K562 (cell line): ENCODE results near the gene FAR2. TPM values are rescaled to one million over a fixed set of nuclear protein-coding genes. Genes with fewer than 3 reads are reported as not detected.
"Not testable (repeated sequence)": the region's sequence is repeated elsewhere in the genome, so short reads cannot be mapped to it uniquely, and the experiment has no call there.

ENCODE experiments used
- ATAC-seq: fragments of 200-7000 bp; cut with Tn5 transposase; 3 replicates; pipeline ENCODE4 v1.9.1; 2020; ENCODE audit warnings: moderate library complexity
- BruUV-seq: library from RNA; stranded (reverse); fragments of 400-500 nt; replicated peaks from 2 replicates; lab custom pipeline; 2021; lab: Mats Ljungman, UMichigan
- CTCF ChIA-PET: fragments of 300-600 bp; formaldehyde crosslinking; extraction: SDS; loops from one replicate; lab custom pipeline; 2021; ENCODE audit warnings: low intra/inter-chr PET ratio; lab: Yijun Ruan, JAX
- POLR2A ChIA-PET: fragments of 300-600, 350-650 bp; sonication (Branson Sonifier 250); formaldehyde crosslinking; extraction: SDS; loops from one replicate; lab custom pipeline; 2021; ENCODE audit warnings: antibody characterized with exemption, inconsistent platforms; lab: Yijun Ruan, JAX
- DNase-seq, 4 experiments: peaks; one replicate each; pipeline versions ENCODE4 v3.0.0 to v3.0.0-alpha.2; 2011 to 2018; ENCODE audit warnings: low spot score in 3 of 4, mixed read lengths in 3 of 4; ENCODE audit errors: extremely low read depth in 1 of 4
- FAIRE-seq: peaks from 2 replicates; lab custom pipeline; 2011; peaks lifted over from hg19 to GRCh38; lab: Jason Lieb, UNC
- H2AFZ ChIP-seq: 2 replicates; pipeline ENCODE4 v1.6.0; 2011; ENCODE audit warnings: low read depth, low read length, control low read depth, inconsistent platforms
- H3K27ac ChIP-seq: fragments of 200-600 bp; 3 replicates; pipeline ENCODE4 v1.8.0; 2011; ENCODE audit warnings: low read depth, mild to moderate bottlenecking, control low read depth, inconsistent platforms, low read length, moderate library complexity, mixed read lengths; ENCODE audit errors: extremely low read depth
- H3K27me3 ChIP-seq, 2 experiments: fragments of 300-600 bp in 1 of 2; 2 replicates in 1 of 2; 3 replicates in 1 of 2; pipeline versions ENCODE4 v1.6.0 to v1.8.0; 2011; ENCODE audit warnings: inconsistent platforms in 2 of 2, low read length in 2 of 2, mild to moderate bottlenecking in 1 of 2, mixed read lengths in 1 of 2, moderate library complexity in 1 of 2; ENCODE audit not compliant: control insufficient read depth in 2 of 2, insufficient read depth in 2 of 2
- H3K36me3 ChIP-seq: fragments of 300-600 bp; 3 replicates; pipeline ENCODE4 v1.8.0; 2011; ENCODE audit warnings: mild to moderate bottlenecking, low read length, inconsistent platforms; ENCODE audit not compliant: control insufficient read depth, insufficient read depth
- H3K4me1 ChIP-seq, 2 experiments: fragments of 200-600 bp in 1 of 2; replicated peaks in 1 of 2; 2 replicates in 1 of 2; 3 replicates in 1 of 2; pipeline versions ENCODE4 v1.5.1 to v1.8.0; 2011; ENCODE audit warnings: inconsistent platforms in 2 of 2, low read length in 2 of 2, mild to moderate bottlenecking in 1 of 2, mixed read lengths in 1 of 2, moderate library complexity in 1 of 2; ENCODE audit not compliant: control insufficient read depth in 2 of 2, insufficient read depth in 2 of 2
- H3K4me2 ChIP-seq: 2 replicates; pipeline ENCODE4 v1.6.1; 2011; ENCODE audit warnings: low read length, control low read depth, inconsistent platforms, mixed read lengths; ENCODE audit not compliant: insufficient read depth
- H3K4me3 ChIP-seq: fragments of 200-600 bp; sonication (generic), shearing (Covaris generic); 2 replicates; pipeline ENCODE4 v1.5.1; 2016; ENCODE audit warnings: control low read depth, inconsistent platforms
- H3K79me2 ChIP-seq: fragments of 200-600 bp; 3 replicates; pipeline ENCODE4 v1.8.0; 2011; ENCODE audit warnings: low read length, inconsistent platforms; ENCODE audit not compliant: control insufficient read depth, insufficient read depth
- H3K9ac ChIP-seq, 2 experiments: 2 replicates each; pipeline versions ENCODE4 v1.6.0 to v1.6.1; 2011; ENCODE audit warnings: low read depth in 2 of 2, low read length in 2 of 2, control low read depth in 1 of 2, inconsistent platforms in 1 of 2, mild to moderate bottlenecking in 1 of 2, mixed read lengths in 1 of 2; ENCODE audit not compliant: insufficient read depth in 1 of 2
- H3K9me1 ChIP-seq: one replicate; pipeline ENCODE4 v1.6.0; 2011; ENCODE audit warnings: inconsistent platforms, mild to moderate bottlenecking, low read length, moderate library complexity; ENCODE audit not compliant: control insufficient read depth, insufficient read depth
- H3K9me3 ChIP-seq: replicated peaks from 2 replicates; pipeline ENCODE4 v1.5.1; 2011; ENCODE audit warnings: low read depth, low read length, inconsistent platforms; ENCODE audit not compliant: control insufficient read depth, insufficient read depth
- H4K20me1 ChIP-seq: replicated peaks from 2 replicates; pipeline ENCODE4 v1.6.1; 2011; ENCODE audit warnings: low read length, inconsistent platforms, mixed read lengths; ENCODE audit not compliant: control insufficient read depth, insufficient read depth
- BMI1 ChIP-seq: fragments of 150-350 bp; IDR thresholded peaks from 2 replicates; pipeline ENCODE4 v1.6.1; 2014; ENCODE audit warnings: low read length
- EP300 ChIP-seq: IDR thresholded peaks from 2 replicates; pipeline ENCODE4 v1.6.1; 2012; ENCODE audit warnings: low read length, improper control_type of control experiment
- EWSR1 ChIP-seq: fragments of 450-650 bp; IDR thresholded peaks from 2 replicates; pipeline ENCODE4 v1.6.1; 2018; ENCODE audit warnings: borderline replicate concordance, mild to moderate bottlenecking, low read depth, moderate library complexity; ENCODE audit not compliant: partially characterized antibody
- FOXA3 ChIP-seq, 2 experiments: fragments of 450-650 bp in 1 of 2; sonication (generic) in 1 of 2; formaldehyde crosslinking; IDR thresholded peaks in 1 of 2; conservative IDR thresholded peaks in 1 of 2; 2 replicates each; pipeline versions ENCODE4 v1.4.0 to v1.8.0; 2020 to 2022; ENCODE audit warnings: mild to moderate bottlenecking in 2 of 2, missing genetic modification reagents in 1 of 2
- HMGN3 ChIP-seq: IDR thresholded peaks from 2 replicates; pipeline ENCODE4 v1.6.1; 2011; ENCODE audit warnings: borderline replicate concordance, low read depth, mild to moderate bottlenecking, mixed read lengths, low read length; ENCODE audit not compliant: insufficient read length; ENCODE audit errors: extremely low read depth
- KAT7 ChIP-seq: sonication (generic); formaldehyde crosslinking; IDR thresholded peaks from 2 replicates; pipeline ENCODE4 v1.8.0; 2022; ENCODE audit warnings: missing genetic modification reagents, mild to moderate bottlenecking, borderline replicate concordance
- LARP7 ChIP-seq: fragments of 450-650 bp; IDR thresholded peaks from 2 replicates; pipeline ENCODE4 v1.6.1; 2016
- NR1H2 ChIP-seq: sonication (generic); formaldehyde crosslinking; IDR thresholded peaks from 2 replicates; pipeline ENCODE4 v1.4.0; 2020; ENCODE audit warnings: mild to moderate bottlenecking, missing genetic modification reagents
- PPARD ChIP-seq: fragments of 250-450 bp; sonication (Bioruptor Pico); IDR thresholded peaks from 2 replicates; pipeline ENCODE4 v1.8.0; 2022; ENCODE audit warnings: inconsistent platforms, mild to moderate bottlenecking, moderate library complexity
- SIN3A ChIP-seq, 2 experiments: fragments of 150-350 bp in 1 of 2; IDR thresholded peaks; 2 replicates each; pipeline ENCODE4 v1.6.1; 2011 to 2016; ENCODE audit warnings: borderline replicate concordance in 2 of 2, low read depth in 2 of 2, low read length in 2 of 2, mild to moderate bottlenecking in 2 of 2, moderate library complexity in 2 of 2; ENCODE audit not compliant: control insufficient read depth in 1 of 2
- SRSF9 ChIP-seq: fragments of 200-400 bp; formaldehyde crosslinking; IDR thresholded peaks from 2 replicates; pipeline ENCODE4 v1.6.1; 2017; ENCODE audit warnings: low read depth, low read length, borderline replicate concordance
- TBL1XR1 ChIP-seq, 2 experiments: IDR thresholded peaks; 2 replicates each; pipeline ENCODE4 v1.6.1; 2012; ENCODE audit warnings: improper control_type of control experiment in 2 of 2, low read length in 2 of 2, mild to moderate bottlenecking in 1 of 2
- ZC3H8 ChIP-seq: fragments of 450-650 bp; IDR thresholded peaks from 2 replicates; pipeline ENCODE4 v1.6.1; 2017
- ZFP36 ChIP-seq: fragments of 150-350 bp; IDR thresholded peaks from 2 replicates; pipeline ENCODE4 v1.6.1; 2018; ENCODE audit warnings: low read length, low read depth; ENCODE audit not compliant: partially characterized antibody
- ZNF507 ChIP-seq: conservative IDR thresholded peaks from 2 replicates; pipeline ENCODE4 v1.6.1; 2017; ENCODE audit warnings: missing genetic modification characterization, missing compliant biosample characterization
- ZNF778 ChIP-seq: fragments of 450-650 bp; formaldehyde crosslinking; IDR thresholded peaks from 2 replicates; pipeline ENCODE4 v1.4.0; 2020; ENCODE audit warnings: mild to moderate bottlenecking, moderate library complexity
- WGBS: fragments of 100-300 bp; shearing (Covaris generic); methylation state at CpG from one replicate; pipeline ENCODE4 v1.1.6; 2016; ENCODE audit warnings: low coverage, mixed read lengths; ENCODE audit not compliant: insufficient coverage; ENCODE audit errors: missing lambda C conversion rate; 5-methylcytosine and 5-hydroxymethylcytosine counted together
- in situ Hi-C: fragments of 300-500 bp; cut with MboI; formaldehyde crosslinking; loops from 4 replicates; pipeline ENCODE4 v1.15.0; 2018; ENCODE audit warnings: inconsistent platforms, mixed read lengths
- intact Hi-C: fragments of 100-400 bp; cut with micrococcal nuclease; formaldehyde crosslinking; loops from 2 replicates; pipeline ENCODE4 v1.14.2; 2022
- polyA plus RNA-seq, 8 experiments: library from polyadenylated mRNA; depleted of rRNA in 4 of 8; stranded (reverse) in 5 of 8; unstranded in 3 of 8; fragments of >200 nt; fragmentation: Nextera tagmentation in 2 of 8; fragmentation: Illumina TruSeq in 1 of 8; extraction: Ambion mirVana in 2 of 8; extraction: Trizol in 1 of 8; gene quantifications; 2 replicates each; pipeline versions ENCODE4 v1.2.1 to v1.2.3, GENCODE V29; 2011 to 2014; ENCODE audit warnings: inconsistent platforms in 1 of 8, missing spikeins in 1 of 8
- total RNA-seq, 7 experiments: library from RNA; depleted of rRNA in 6 of 7; stranded (reverse); fragments of >200 nt in 6 of 7; fragmentation: Illumina TruSeq in 2 of 7; extraction: Trizol in 2 of 7; gene quantifications; 2 replicates each; pipeline versions ENCODE4 v1.2.1 to v1.2.3, GENCODE V29; 2011 to 2021; ENCODE audit warnings: low replicate concordance in 1 of 7
- TF ChIP-seq, protein P1 (sequence below): sonication (generic); formaldehyde crosslinking; IDR thresholded peaks from 2 replicates; pipeline ENCODE4 v1.8.1; 2023; ENCODE audit warnings: mild to moderate bottlenecking, missing genetic modification reagents

The FAR2 gene
- total and polyA plus RNA-seq, 9 of the 15 experiments (the other 6 are each of a cell fraction or from before 2014, with no cell fraction given), result 5.0 to 13.4 (median 8.5) TPM

DNA sequence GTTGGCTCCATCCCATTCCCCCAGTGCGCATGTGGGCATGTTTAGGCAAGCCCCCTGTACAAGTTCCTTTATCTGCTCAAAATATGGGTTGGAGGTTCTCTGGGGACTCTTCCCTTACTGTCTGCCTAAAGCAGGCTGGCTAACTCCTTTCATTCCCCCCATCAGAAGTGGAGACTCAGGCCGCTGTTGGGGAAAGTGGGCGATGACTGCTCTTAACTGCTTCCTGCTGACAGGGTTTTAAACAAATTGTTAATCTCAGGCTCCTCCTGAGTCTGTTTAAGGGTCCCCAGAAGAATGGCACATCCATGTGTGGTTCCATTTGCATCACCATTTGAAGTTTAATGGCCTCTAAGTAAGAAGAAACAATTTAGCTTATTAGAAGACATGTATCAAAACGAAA is 15.4 kb upstream of the FAR2 start:
- Histone ChIP-seq H3K9ac (no peak overlapping the region), H2AFZ (no peak overlapping the region), H3K9me3 (no peaks in the 10 kb centered on the region), H3K27ac (no peak overlapping the region), H3K4me3 (no peak overlapping the region), H3K9me1 (no peaks in the 10 kb centered on the region), H3K79me2 (no peaks in the 10 kb centered on the region), H3K4me2 (no peak overlapping the region), H3K36me3 (no peaks in the 10 kb centered on the region)
- no peak for DNase-seq
- WGBS, result 14% methylated on average over 4 of the region's 4 CpGs
- BruUV-seq, result no TSS peak
- CTCF ChIA-PET, result no interaction called here
- no peak for FAIRE-seq
- intact Hi-C loops, result no loop called here
- TF ChIP-seq SIN3A (IDR thresholded peaks at IDR 0.05; ENCODE audit: borderline replicate concordance in 2 of 2, control insufficient read depth in 1 of 2, low read depth in 2 of 2, low read length in 2 of 2) (no peak), FOXA3 (CRISPR knock-in tag; conservative IDR thresholded peaks at IDR 0.05 in 1 of 2, IDR thresholded peaks at IDR 0.05 in 1 of 2) (no peak), KAT7 (CRISPR knock-in tag) (no peak), EWSR1 (no peak), HMGN3 (no peak), ZNF507 (no peak), ZFP36 (no peak), TBL1XR1 (IDR thresholded peaks at IDR 0.05; ENCODE audit: low read length in 2 of 2) (no peak), NR1H2 (no peak), ZC3H8 (no peak), EP300 (no peak), SRSF9 (no peak), BMI1 (no peak), PPARD (no peak), ZNF778 (CRISPR knock-in tag) (no peak), LARP7 (no peak)
- TF ChIP-seq, protein P1, sequence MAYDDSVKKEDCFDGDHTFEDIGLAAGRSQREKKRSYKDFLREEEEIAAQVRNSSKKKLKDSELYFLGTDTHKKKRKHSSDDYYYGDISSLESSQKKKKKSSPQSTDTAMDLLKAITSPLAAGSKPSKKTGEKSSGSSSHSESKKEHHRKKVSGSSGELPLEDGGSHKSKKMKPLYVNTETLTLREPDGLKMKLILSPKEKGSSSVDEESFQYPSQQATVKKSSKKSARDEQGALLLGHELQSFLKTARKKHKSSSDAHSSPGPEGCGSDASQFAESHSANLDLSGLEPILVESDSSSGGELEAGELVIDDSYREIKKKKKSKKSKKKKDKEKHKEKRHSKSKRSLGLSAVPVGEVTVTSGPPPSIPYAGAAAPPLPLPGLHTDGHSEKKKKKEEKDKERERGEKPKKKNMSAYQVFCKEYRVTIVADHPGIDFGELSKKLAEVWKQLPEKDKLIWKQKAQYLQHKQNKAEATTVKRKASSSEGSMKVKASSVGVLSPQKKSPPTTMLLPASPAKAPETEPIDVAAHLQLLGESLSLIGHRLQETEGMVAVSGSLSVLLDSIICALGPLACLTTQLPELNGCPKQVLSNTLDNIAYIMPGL (CRISPR knock-in tag), result no peak
- TF ChIP-seq, all 486 proteins: peak for 0
- POLR2A ChIA-PET, result no interaction called here
- no peak for ATAC-seq
- no peaks in the 10 kb centered on the region for H3K4me1 ChIP-seq
- no peaks in the 10 kb centered on the region for H3K27me3 ChIP-seq
- in situ Hi-C loops, result no loop called here
- no peaks in the 10 kb centered on the region for H4K20me1 ChIP-seq

DNA sequence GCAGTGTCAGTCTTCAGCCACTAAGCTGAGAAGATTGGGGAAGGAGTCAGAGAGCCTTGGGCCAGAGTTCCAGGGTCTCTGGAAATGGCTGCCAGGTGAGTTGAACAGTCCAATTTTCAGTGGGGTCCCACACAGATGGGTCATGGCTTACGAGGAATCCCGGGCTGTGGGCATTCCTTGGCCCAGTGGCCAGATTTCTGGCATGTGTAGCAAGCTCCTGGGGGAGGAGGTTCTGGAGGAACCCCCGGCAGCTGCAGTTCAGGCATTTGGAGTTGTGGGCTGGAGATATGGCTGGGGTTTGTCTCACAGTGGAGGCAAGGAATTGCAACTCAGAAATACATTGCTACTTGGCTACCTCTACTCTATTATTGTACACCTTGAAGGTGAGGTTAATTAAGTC is 10.8 kb upstream of the FAR2 start:
- not testable (repeated sequence) for BruUV-seq, H3K79me2 ChIP-seq, H3K4me2 ChIP-seq

More for the DNA sequence above, 10.8 kb upstream of the FAR2 start:
- H3K4me3 ChIP-seq, H3K36me3 ChIP-seq, H3K9me1 ChIP-seq, intact Hi-C loops, ATAC-seq, H3K27ac ChIP-seq, H4K20me1 ChIP-seq, H2AFZ ChIP-seq, H3K27me3 ChIP-seq, H3K4me1 ChIP-seq, DNase-seq, CTCF ChIA-PET, H3K9ac ChIP-seq, FAIRE-seq, in situ Hi-C loops, H3K9me3 ChIP-seq: not testable (repeated sequence)
- POLR2A ChIA-PET, result interaction anchor here (0.6 kb wide), 1 partner anchor 43 kb away, joined by 3 read pairs; no protein-coding TSS in a partner anchor
- WGBS, result 3% methylated on average over 3 of the region's 3 CpGs
